Pancreas (tissue), 10 donors: ENCODE data around the gene VAPB. TPM values are rescaled to one million over a fixed set of nuclear protein-coding genes. Genes with fewer than 3 reads are reported as not detected.

Experiments
- ATAC-seq, 4 donors: fragments of 200-7000 bp; cut with Tn5 transposase; one replicate each; pipeline versions ENCODE4 v1.8.0 to v1.9.1; 2020; ENCODE audit warnings: mild to moderate bottlenecking in 4 of 4, moderate library complexity in 4 of 4
- DNase-seq, 6 donors: peaks; one replicate each; pipeline ENCODE4 v3.0.0-alpha.2; 2020
- FAIRE-seq: peaks from 2 replicates; lab custom pipeline; 2012; peaks lifted over from hg19 to GRCh38; lab: Jason Lieb, UNC
- H3K27ac ChIP-seq, 4 donors: fragments of 200-600 bp; sonication (generic); 1 replicate in 3 of 4; 2 replicates in 1 of 4; pipeline versions ENCODE4 v1.5.0 to v1.8.0; 2020
- H3K27me3 ChIP-seq, 4 donors: fragments of 200-600 bp; one replicate each; pipeline ENCODE4 v1.8.0; 2021
- H3K36me3 ChIP-seq, 3 donors: fragments of 200-600 bp; sonication (generic) in 1 of 3; one replicate each; pipeline versions ENCODE4 v1.5.0 to v1.8.0; 2020 to 2021
- H3K4me1 ChIP-seq, 3 donors: fragments of 200-600 bp; one replicate each; pipeline ENCODE4 v1.8.0; 2021
- H3K4me3 ChIP-seq, 4 donors: fragments of 200-600 bp; sonication (generic) in 2 of 4; one replicate each; pipeline versions ENCODE4 v1.5.0 to v1.8.0; 2020 to 2021
- H3K9me3 ChIP-seq, 4 donors: fragments of 200-600 bp; one replicate each; pipeline ENCODE4 v1.8.0; 2021
- CTCF ChIP-seq, 4 donors: fragments of 200-600 bp; sonication (generic) in 3 of 4; IDR thresholded peaks; one replicate each; pipeline versions ENCODE4 v1.5.0 to v1.8.0; 2021; ENCODE audit warnings: antibody characterized with exemption in 4 of 4
- WGBS, 2 donors: extraction: QIAGEN DNeasy Blood & Tissue Kit; methylation state at CpG; one replicate each; pipeline ENCODE4 v1.1.7; 2013; 5-methylcytosine and 5-hydroxymethylcytosine counted together
- intact Hi-C, 3 donors: fragments of 100-400 bp; cut with DNase I; formaldehyde crosslinking; loops; one replicate each; pipeline versions ENCODE4 v1.11.1 to v1.14.2; 2022
- polyA plus RNA-seq, 2 donors: library from polyadenylated mRNA; stranded (reverse); fragments of 200-250 nt; gene quantifications; one replicate each; pipeline ENCODE4 v1.2.3, GENCODE V29; 2013
- total RNA-seq, 6 donors: library from RNA; stranded (reverse); fragmentation: NEBNext Ultra II Directional in 4 of 6; extraction: Animal tissue kit (Norgen Biotek cat#: 25700) in 4 of 6; gene quantifications; one replicate each; pipeline versions ENCODE4 v1.2.1 to v1.2.4, GENCODE V29; 2021 to 2023
- donor health status: healthy with polysubstance abuse.
- donor health status: DM: no; HTN: no; CAD: no; lungs with moderate emphysema.
- donor health status: DM: no; HTN: no; CAD: no.
- donor health status: control.
- donor health status: control.
- donor health status: Bipolar disorder and iron deficiency.
- donor health status: DM: yes; HTN: yes; CAD: no.
- donor health status: DM: no; HTN: no; CAD: no.
- donor health status: DM: no; HTN: no; CAD: no.
- donor health status: DM: yes; HTN: yes; CAD: no.

The VAPB gene
- total and polyA plus RNA-seq, 8 donors: 9.6 to 30.3 (median 20.6) TPM

GRCh38 chr20:58459058-58459750, 70.2 kb downstream of the VAPB start:
- ATAC-seq (no peak), FAIRE-seq (no peak), DNase-seq (no peak)
- TF ChIP-seq CTCF (IDR thresholded peaks at IDR 0.05): no peak
- no peaks in the 10 kb centered on the region for H3K36me3 ChIP-seq
- H3K4me1 ChIP-seq: no peaks in the 10 kb centered on the region
- H3K4me3 ChIP-seq: no peak overlapping the region
- H3K9me3 ChIP-seq: no peaks in the 10 kb centered on the region
- 85 to 88% methylated on average over 5 of the region's 5 CpGs for WGBS, 2 donors
- H3K27me3 ChIP-seq: no peaks in the 10 kb centered on the region
- H3K27ac ChIP-seq: no peak overlapping the region
- intact Hi-C loops: no loop called here

DNA sequence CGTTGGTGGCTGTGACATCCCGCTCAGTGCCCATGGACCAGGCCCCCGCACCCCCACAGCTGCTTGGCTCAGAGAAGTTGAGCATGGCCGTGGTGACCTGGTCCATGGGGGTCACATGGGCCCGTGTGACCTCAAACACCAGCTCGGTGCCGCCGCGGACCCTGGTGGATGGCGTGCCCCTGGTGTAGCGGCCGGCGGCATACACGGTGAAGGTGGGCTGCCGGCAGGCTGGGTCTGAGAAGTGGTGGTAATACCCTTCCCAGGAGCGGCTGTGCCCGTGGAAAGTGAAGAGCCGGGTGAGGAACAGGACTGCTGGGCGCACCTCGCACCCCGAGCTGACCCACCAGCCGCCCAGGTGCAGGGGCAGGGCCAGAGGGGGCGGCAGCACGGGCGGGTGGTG, 72.1 kb downstream of the VAPB start:
- H3K27me3 ChIP-seq: no peaks in the 10 kb centered on the region
- no peak overlapping the region for H3K4me3 ChIP-seq
- ATAC-seq (no peak), DNase-seq (no peak), FAIRE-seq (no peak)
- intact Hi-C loops: no loop called here
- no peak for TF ChIP-seq CTCF (IDR thresholded peaks at IDR 0.05)
- 94 to 95% methylated on average over 24 to 25 of the region's 25 CpGs for WGBS, 2 donors
- no peaks in the 10 kb centered on the region for H3K9me3 ChIP-seq
- no peaks in the 10 kb centered on the region for H3K36me3 ChIP-seq
- H3K27ac ChIP-seq: no peak overlapping the region
- no peaks in the 10 kb centered on the region for H3K4me1 ChIP-seq

- FAIRE-seq (no peak), ATAC-seq (no peak), DNase-seq (no peak)
- no peaks in the 10 kb centered on the region for H3K36me3 ChIP-seq
- H3K27ac ChIP-seq: no peak overlapping the region
- no peak for TF ChIP-seq CTCF (IDR thresholded peaks at IDR 0.05)
- H3K4me3 ChIP-seq: no peak overlapping the region
- 93 to 95% methylated on average over 6 of the region's 6 CpGs for WGBS, 2 donors
- intact Hi-C loops: no loop called here
- no peaks in the 10 kb centered on the region for H3K27me3 ChIP-seq
- no peaks in the 10 kb centered on the region for H3K4me1 ChIP-seq
- H3K9me3 ChIP-seq: no peaks in the 10 kb centered on the region
Observed at GRCh38 chr20:58461899-58462298, 72.9 kb downstream of the VAPB start.

DNA sequence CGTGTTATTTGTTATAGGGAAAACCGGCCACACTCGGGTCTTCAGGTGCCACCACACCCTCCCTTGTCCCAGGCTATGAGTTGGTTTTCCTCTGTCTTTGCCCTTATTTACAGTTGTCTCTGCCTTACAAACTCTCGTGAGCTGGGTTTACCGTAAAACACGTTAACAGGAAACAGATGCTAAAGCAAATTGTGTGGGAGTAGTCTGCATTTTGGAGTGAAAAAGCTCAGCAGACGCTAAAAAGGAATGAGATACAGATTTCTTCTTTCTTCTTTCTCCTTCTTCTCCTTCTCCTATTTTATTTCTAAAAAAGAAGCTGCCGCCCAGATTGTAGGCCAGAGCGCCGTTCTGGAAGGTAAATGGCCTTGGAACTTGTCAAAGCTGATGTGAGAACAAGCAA, 74.2 kb downstream of the VAPB start:
- TF ChIP-seq CTCF (IDR thresholded peaks at IDR 0.05): no peak
- ATAC-seq (no peak), DNase-seq (no peak), FAIRE-seq (no peak)
- intact Hi-C loops: no loop called here
- Histone ChIP-seq H3K27me3 (no peaks in the 10 kb centered on the region), H3K36me3 (no peaks in the 10 kb centered on the region), H3K4me3 (no peak overlapping the region), H3K4me1 (no peaks in the 10 kb centered on the region), H3K27ac (no peak overlapping the region), H3K9me3 (no peaks in the 10 kb centered on the region)
- 70 to 79% methylated on average over 10 of the region's 10 CpGs for WGBS, 2 donors

DNA sequence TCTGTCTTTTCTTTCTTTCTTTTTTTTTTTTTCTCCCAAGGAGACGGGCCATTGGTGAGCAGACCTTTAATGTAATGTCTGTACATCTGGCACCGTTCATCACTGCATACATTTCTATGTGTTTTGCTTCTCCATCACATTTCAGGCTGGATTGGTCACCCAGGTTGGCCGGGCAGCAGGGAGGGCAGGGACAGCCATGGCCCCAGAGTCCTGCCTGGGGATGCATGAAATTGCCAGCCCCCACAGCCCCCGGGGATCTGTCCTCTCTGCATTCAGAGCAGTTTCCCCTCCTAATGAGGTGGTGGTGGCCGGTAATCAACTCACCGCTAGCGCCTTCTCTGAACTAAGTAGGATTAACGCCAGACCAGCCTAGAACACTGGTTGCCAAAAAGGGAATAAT, 75.8 kb downstream of the VAPB start:
- intact Hi-C loops: no loop called here
- no peak for DNase-seq
- ATAC-seq: no peak
- no peak for TF ChIP-seq CTCF (IDR thresholded peaks at IDR 0.05)
- no peak for FAIRE-seq
- H3K4me1 ChIP-seq: no peaks in the 10 kb centered on the region
- H3K36me3 ChIP-seq: no peaks in the 10 kb centered on the region
- no peak overlapping the region for H3K4me3 ChIP-seq
- WGBS, 2 donors: 64 to 70% methylated on average over 8 of the region's 8 CpGs
- H3K27ac ChIP-seq: no peak overlapping the region
- H3K9me3 ChIP-seq: no peaks in the 10 kb centered on the region
- H3K27me3 ChIP-seq: no peaks in the 10 kb centered on the region
